Pancreas (tissue), 10 donors: ENCODE results near the gene FANCD2. TPM values are rescaled to one million over a fixed set of nuclear protein-coding genes. Genes with fewer than 3 reads are reported as not detected.

ENCODE experiments used
- ATAC-seq, 4 donors: fragments of 200-7000 bp; cut with Tn5 transposase; one replicate each; pipeline versions ENCODE4 v1.8.0 to v1.9.1; 2020; ENCODE audit warnings: mild to moderate bottlenecking in 4 of 4, moderate library complexity in 4 of 4
- DNase-seq, 6 donors: peaks; one replicate each; pipeline ENCODE4 v3.0.0-alpha.2; 2020
- FAIRE-seq: peaks from 2 replicates; lab custom pipeline; 2012; peaks lifted over from hg19 to GRCh38; lab: Jason Lieb, UNC
- H3K27ac ChIP-seq, 4 donors: fragments of 200-600 bp; sonication (generic); 1 replicate in 3 of 4; 2 replicates in 1 of 4; pipeline versions ENCODE4 v1.5.0 to v1.8.0; 2020
- H3K27me3 ChIP-seq, 4 donors: fragments of 200-600 bp; one replicate each; pipeline ENCODE4 v1.8.0; 2021
- H3K36me3 ChIP-seq, 3 donors: fragments of 200-600 bp; sonication (generic) in 1 of 3; one replicate each; pipeline versions ENCODE4 v1.5.0 to v1.8.0; 2020 to 2021
- H3K4me1 ChIP-seq, 3 donors: fragments of 200-600 bp; one replicate each; pipeline ENCODE4 v1.8.0; 2021
- H3K4me3 ChIP-seq, 4 donors: fragments of 200-600 bp; sonication (generic) in 2 of 4; one replicate each; pipeline versions ENCODE4 v1.5.0 to v1.8.0; 2020 to 2021
- H3K9me3 ChIP-seq, 4 donors: fragments of 200-600 bp; one replicate each; pipeline ENCODE4 v1.8.0; 2021
- WGBS, 2 donors: extraction: QIAGEN DNeasy Blood & Tissue Kit; methylation state at CpG; one replicate each; pipeline ENCODE4 v1.1.7; 2013; 5-methylcytosine and 5-hydroxymethylcytosine counted together
- intact Hi-C, 3 donors: fragments of 100-400 bp; cut with DNase I; formaldehyde crosslinking; loops; one replicate each; pipeline versions ENCODE4 v1.11.1 to v1.14.2; 2022
- polyA plus RNA-seq, 2 donors: library from polyadenylated mRNA; stranded (reverse); fragments of 200-250 nt; gene quantifications; one replicate each; pipeline ENCODE4 v1.2.3, GENCODE V29; 2013
- total RNA-seq, 6 donors: library from RNA; stranded (reverse); fragmentation: NEBNext Ultra II Directional in 4 of 6; extraction: Animal tissue kit (Norgen Biotek cat#: 25700) in 4 of 6; gene quantifications; one replicate each; pipeline versions ENCODE4 v1.2.1 to v1.2.4, GENCODE V29; 2021 to 2023
- TF ChIP-seq, protein P1 (sequence below), 4 donors: fragments of 200-600 bp; sonication (generic) in 3 of 4; IDR thresholded peaks; one replicate each; pipeline versions ENCODE4 v1.5.0 to v1.8.0; 2021; ENCODE audit warnings: antibody characterized with exemption in 4 of 4
- donor health status: healthy with polysubstance abuse.
- donor health status: DM: no; HTN: no; CAD: no; lungs with moderate emphysema.
- donor health status: DM: no; HTN: no; CAD: no.
- donor health status: control.
- donor health status: control.
- donor health status: Bipolar disorder and iron deficiency.
- donor health status: DM: yes; HTN: yes; CAD: no.
- donor health status: DM: no; HTN: no; CAD: no.
- donor health status: DM: no; HTN: no; CAD: no.
- donor health status: DM: yes; HTN: yes; CAD: no.

The FANCD2 gene
- total and polyA plus RNA-seq, 8 donors = 1.7 to 3.7 (median 2.1) TPM

DNA sequence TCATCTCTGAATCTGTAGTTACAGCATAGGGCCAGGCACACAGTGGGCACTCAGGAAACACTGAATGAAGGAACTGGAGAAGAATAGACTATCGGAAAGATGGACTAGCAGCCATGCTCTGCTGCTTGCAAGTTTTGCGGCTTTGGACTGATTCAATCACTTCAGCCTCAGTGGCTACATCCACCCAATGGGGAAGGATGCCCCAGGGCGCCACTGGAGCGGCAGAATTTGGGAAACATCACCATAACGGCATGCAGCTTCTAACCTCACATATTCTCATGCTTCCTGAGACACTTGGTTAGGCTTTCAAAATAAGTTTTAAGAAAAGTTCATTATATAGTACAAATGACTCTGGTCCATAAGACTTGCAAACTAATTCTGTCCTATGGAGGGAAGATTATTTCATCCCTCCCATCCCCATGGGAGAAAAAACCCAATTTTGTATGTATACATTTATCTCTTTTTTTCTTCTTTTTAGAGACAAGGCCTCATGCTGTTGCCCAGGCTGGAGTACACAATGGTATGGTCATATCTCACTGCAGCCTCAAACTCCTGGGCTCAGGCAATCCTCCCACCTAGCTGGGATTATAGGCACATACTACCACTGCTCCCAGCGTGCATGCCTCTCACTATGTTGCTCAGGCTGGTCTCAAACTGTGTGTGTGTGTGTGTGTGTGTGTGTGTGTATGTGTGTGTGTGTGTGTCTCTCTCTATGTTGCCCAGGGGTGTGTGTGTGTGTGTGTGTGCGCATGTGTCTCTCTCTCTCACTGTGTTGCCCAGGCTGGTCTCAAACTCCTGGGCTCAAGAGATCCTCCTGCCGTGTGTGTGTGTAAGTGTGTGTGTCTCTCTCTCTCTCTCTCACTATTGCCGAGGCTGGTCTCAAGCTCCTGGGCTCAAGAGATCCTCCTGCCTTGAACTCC lies 4.1 kb upstream of the FANCD2 start:
- H3K36me3 ChIP-seq = peaks cover 0 to 6% (median 0%) of the 10 kb centered on the region in 3 donors
- no peak for FAIRE-seq

DNA sequence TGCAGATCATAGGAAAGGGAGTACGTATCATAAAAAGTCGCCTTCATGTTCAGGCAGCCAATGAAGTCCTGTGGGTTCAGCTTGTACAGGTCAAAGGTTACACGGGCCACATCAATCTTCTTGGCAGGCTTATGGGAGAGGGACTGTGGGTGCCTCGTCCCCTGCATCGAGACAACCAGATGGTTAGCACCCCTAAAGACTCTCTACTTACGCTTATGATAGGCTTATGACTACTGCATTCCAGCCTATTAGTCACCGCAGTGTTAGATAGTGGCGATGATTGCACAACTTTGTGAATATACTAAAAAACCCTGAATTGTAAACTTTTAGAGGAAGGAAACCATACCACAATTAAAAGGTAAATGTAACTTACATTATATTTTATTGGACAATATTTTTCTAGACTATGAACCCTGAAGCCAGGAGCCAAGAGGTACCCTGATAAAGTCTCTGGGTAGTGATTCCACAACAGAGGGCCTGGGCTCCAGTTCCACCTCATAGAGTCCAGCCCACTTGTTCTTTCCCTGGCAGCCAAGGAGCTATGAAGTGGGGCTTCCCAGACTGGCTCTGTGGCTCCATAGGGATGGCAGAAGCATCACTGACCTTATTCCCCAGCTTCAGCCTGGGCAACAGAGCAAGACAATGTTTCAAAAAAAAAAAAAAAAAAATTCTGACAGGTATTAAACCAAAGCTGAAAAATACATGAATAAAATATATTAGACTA lies 2.5 kb upstream of the FANCD2 start:
- Histone ChIP-seq H3K27ac (no peak overlapping the region), H3K4me1 (peaks cover 9 to 19% (median 14%) of the 10 kb centered on the region in 3 donors), H3K27me3 (no peaks in the 10 kb centered on the region), H3K36me3 (peaks cover 0 to 6% (median 0%) of the 10 kb centered on the region in 3 donors), H3K4me3 (no peak overlapping the region), H3K9me3 (no peaks in the 10 kb centered on the region)
- intact Hi-C loops = no loop called here
- no peak for ATAC-seq
- FAIRE-seq = no peak
- WGBS, 2 donors = 70 to 75% methylated on average over 8 of the region's 8 CpGs
- TF ChIP-seq, protein P1, sequence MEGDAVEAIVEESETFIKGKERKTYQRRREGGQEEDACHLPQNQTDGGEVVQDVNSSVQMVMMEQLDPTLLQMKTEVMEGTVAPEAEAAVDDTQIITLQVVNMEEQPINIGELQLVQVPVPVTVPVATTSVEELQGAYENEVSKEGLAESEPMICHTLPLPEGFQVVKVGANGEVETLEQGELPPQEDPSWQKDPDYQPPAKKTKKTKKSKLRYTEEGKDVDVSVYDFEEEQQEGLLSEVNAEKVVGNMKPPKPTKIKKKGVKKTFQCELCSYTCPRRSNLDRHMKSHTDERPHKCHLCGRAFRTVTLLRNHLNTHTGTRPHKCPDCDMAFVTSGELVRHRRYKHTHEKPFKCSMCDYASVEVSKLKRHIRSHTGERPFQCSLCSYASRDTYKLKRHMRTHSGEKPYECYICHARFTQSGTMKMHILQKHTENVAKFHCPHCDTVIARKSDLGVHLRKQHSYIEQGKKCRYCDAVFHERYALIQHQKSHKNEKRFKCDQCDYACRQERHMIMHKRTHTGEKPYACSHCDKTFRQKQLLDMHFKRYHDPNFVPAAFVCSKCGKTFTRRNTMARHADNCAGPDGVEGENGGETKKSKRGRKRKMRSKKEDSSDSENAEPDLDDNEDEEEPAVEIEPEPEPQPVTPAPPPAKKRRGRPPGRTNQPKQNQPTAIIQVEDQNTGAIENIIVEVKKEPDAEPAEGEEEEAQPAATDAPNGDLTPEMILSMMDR (IDR thresholded peaks at IDR 0.05) = no peak
- DNase-seq = no peak

More for the DNA sequence above, 4.1 kb upstream of the FANCD2 start:
- Histone ChIP-seq H3K9me3 (no peaks in the 10 kb centered on the region), H3K27me3 (no peaks in the 10 kb centered on the region), H3K4me1 (peaks cover 9 to 19% (median 14%) of the 10 kb centered on the region in 3 donors), H3K4me3 (no peak overlapping the region), H3K27ac (no peak overlapping the region)
- TF ChIP-seq, protein P1 (IDR thresholded peaks at IDR 0.05) = no peak
- no peak for DNase-seq
- intact Hi-C loops = no loop called here
- 90 to 91% methylated on average over 9 of the region's 9 CpGs for WGBS, 2 donors
- no peak for ATAC-seq

GRCh38 chr3:10025205-10026083 lies 793 bp upstream of the FANCD2 start:
- Histone ChIP-seq H3K27me3 (no peaks in the 10 kb centered on the region), H3K4me3 (peak overlapping the region; percentile 62 to 98 (median 90)), H3K36me3 (peaks cover 0 to 6% (median 0%) of the 10 kb centered on the region in 3 donors), H3K27ac (peak overlapping the region in 3 of 4 donors; percentile 22 to 59 (median 56)), H3K4me1 (peaks cover 9 to 19% (median 14%) of the 10 kb centered on the region in 3 donors), H3K9me3 (no peaks in the 10 kb centered on the region)
- DNase-seq = no peak
- no peak for FAIRE-seq
- ATAC-seq = peak; percentile 25 to 60 (median 40)
- TF ChIP-seq, protein P1 (IDR thresholded peaks at IDR 0.05) = no peak
- WGBS, 2 donors = 16 to 19% methylated on average over 19 of the region's 19 CpGs
- intact Hi-C loops = no loop called here

GRCh38 chr3:10041034-10041433 lies 14.8 kb downstream of the FANCD2 start:
- Histone ChIP-seq H3K9me3 (no peaks in the 10 kb centered on the region), H3K27ac (no peak overlapping the region), H3K4me3 (no peak overlapping the region), H3K27me3 (no peaks in the 10 kb centered on the region), H3K36me3 (no peaks in the 10 kb centered on the region), H3K4me1 (no peaks in the 10 kb centered on the region)
- DNase-seq = no peak
- 94 to 95% methylated on average over 5 of the region's 5 CpGs for WGBS, 2 donors
- no peak for ATAC-seq
- intact Hi-C loops = no loop called here
- FAIRE-seq = no peak
- TF ChIP-seq, protein P1 (IDR thresholded peaks at IDR 0.05) = no peak
